ENCODE measurements around the gene AACS. TPM values are rescaled to one million over a fixed set of nuclear protein-coding genes. Genes with fewer than 3 reads are reported as not detected.

The AACS gene
- total RNA-seq, 1 experiment from 2014 or later = 54.0 TPM

DNA sequence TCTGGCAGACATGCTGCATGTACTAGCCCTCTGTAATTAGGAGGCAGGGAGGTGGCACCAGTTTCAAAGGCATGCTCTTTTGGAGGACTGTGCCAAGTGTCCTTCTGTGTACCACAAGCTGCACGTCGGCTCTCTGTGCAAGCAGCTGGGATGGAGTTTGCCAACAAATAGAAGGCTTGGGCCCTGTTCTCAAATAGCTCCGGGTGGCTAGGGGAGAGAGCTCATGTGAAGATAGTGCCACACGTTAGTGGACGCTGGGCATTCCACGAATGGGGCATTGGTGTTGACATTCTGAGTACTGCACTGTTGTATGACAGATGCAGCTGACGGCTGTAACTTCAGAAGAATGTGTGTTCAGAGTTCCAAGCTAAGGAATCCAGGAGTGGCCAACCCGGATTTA lies 4.4 kb downstream of the AACS start (continued):
- TF ChIP-seq, protein P1, sequence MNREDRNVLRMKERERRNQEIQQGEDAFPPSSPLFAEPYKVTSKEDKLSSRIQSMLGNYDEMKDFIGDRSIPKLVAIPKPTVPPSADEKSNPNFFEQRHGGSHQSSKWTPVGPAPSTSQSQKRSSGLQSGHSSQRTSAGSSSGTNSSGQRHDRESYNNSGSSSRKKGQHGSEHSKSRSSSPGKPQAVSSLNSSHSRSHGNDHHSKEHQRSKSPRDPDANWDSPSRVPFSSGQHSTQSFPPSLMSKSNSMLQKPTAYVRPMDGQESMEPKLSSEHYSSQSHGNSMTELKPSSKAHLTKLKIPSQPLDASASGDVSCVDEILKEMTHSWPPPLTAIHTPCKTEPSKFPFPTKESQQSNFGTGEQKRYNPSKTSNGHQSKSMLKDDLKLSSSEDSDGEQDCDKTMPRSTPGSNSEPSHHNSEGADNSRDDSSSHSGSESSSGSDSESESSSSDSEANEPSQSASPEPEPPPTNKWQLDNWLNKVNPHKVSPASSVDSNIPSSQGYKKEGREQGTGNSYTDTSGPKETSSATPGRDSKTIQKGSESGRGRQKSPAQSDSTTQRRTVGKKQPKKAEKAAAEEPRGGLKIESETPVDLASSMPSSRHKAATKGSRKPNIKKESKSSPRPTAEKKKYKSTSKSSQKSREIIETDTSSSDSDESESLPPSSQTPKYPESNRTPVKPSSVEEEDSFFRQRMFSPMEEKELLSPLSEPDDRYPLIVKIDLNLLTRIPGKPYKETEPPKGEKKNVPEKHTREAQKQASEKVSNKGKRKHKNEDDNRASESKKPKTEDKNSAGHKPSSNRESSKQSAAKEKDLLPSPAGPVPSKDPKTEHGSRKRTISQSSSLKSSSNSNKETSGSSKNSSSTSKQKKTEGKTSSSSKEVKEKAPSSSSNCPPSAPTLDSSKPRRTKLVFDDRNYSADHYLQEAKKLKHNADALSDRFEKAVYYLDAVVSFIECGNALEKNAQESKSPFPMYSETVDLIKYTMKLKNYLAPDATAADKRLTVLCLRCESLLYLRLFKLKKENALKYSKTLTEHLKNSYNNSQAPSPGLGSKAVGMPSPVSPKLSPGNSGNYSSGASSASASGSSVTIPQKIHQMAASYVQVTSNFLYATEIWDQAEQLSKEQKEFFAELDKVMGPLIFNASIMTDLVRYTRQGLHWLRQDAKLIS (CRISPR knock-in tag; IDR thresholded peaks at IDR 0.05; ENCODE audit: borderline replicate concordance) = no peak
- TF ChIP-seq FOXP1 (CRISPR knock-in tag; IDR thresholded peaks at IDR 0.05; ENCODE audit: borderline replicate concordance) = no peak

DNA sequence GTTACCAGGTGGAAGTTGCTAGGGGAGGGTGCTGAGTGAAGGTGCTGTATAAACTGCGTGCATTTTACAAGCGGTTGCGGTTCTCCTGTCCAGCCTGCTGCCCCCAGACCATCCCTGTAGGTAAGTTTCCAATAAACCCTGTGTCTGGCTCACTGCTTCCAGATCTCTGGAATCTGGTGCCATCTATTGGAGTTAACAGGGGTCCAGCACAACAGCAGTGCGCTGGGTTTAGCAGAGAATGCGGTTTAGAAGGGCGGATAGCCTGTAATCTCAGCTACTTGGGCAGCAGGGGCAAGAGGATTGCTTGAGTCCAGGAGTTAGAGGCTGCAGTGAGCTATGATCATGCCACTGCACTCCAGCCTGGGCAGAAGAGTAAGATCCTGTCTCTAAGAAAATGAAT lies 4.9 kb downstream of the AACS start:
- TF ChIP-seq MYBL2 (CRISPR knock-in tag; IDR thresholded peaks at IDR 0.05) (no peak), EMX1 (CRISPR knock-in tag; IDR thresholded peaks at IDR 0.05) (no peak), ESRRA (CRISPR knock-in tag; IDR thresholded peaks at IDR 0.05; ENCODE audit: borderline replicate concordance) (no peak), ZNF219 (CRISPR knock-in tag; IDR thresholded peaks at IDR 0.05; ENCODE audit: borderline replicate concordance) (no peak)
- TF ChIP-seq, protein P2, sequence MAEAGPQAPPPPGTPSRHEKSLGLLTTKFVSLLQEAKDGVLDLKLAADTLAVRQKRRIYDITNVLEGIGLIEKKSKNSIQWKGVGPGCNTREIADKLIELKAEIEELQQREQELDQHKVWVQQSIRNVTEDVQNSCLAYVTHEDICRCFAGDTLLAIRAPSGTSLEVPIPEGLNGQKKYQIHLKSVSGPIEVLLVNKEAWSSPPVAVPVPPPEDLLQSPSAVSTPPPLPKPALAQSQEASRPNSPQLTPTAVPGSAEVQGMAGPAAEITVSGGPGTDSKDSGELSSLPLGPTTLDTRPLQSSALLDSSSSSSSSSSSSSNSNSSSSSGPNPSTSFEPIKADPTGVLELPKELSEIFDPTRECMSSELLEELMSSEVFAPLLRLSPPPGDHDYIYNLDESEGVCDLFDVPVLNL (CRISPR knock-in tag; IDR thresholded peaks at IDR 0.05; ENCODE audit: borderline replicate concordance, low read depth) = no peak
- TF ChIP-seq, protein P3, sequence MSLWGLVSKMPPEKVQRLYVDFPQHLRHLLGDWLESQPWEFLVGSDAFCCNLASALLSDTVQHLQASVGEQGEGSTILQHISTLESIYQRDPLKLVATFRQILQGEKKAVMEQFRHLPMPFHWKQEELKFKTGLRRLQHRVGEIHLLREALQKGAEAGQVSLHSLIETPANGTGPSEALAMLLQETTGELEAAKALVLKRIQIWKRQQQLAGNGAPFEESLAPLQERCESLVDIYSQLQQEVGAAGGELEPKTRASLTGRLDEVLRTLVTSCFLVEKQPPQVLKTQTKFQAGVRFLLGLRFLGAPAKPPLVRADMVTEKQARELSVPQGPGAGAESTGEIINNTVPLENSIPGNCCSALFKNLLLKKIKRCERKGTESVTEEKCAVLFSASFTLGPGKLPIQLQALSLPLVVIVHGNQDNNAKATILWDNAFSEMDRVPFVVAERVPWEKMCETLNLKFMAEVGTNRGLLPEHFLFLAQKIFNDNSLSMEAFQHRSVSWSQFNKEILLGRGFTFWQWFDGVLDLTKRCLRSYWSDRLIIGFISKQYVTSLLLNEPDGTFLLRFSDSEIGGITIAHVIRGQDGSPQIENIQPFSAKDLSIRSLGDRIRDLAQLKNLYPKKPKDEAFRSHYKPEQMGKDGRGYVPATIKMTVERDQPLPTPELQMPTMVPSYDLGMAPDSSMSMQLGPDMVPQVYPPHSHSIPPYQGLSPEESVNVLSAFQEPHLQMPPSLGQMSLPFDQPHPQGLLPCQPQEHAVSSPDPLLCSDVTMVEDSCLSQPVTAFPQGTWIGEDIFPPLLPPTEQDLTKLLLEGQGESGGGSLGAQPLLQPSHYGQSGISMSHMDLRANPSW (CRISPR knock-in tag; conservative IDR thresholded peaks at IDR 0.05; ENCODE audit: low read depth) = no peak
- TF ChIP-seq, protein P4, sequence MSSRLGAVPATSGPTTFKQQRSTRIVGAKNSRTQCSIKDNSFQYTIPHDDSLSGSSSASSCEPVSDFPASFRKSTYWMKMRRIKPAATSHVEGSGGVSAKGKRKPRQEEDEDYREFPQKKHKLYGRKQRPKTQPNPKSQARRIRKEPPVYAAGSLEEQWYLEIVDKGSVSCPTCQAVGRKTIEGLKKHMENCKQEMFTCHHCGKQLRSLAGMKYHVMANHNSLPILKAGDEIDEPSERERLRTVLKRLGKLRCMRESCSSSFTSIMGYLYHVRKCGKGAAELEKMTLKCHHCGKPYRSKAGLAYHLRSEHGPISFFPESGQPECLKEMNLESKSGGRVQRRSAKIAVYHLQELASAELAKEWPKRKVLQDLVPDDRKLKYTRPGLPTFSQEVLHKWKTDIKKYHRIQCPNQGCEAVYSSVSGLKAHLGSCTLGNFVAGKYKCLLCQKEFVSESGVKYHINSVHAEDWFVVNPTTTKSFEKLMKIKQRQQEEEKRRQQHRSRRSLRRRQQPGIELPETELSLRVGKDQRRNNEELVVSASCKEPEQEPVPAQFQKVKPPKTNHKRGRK (CRISPR knock-in tag; IDR thresholded peaks at IDR 0.05; ENCODE audit: borderline replicate concordance) = no peak
- TF ChIP-seq, protein P5, sequence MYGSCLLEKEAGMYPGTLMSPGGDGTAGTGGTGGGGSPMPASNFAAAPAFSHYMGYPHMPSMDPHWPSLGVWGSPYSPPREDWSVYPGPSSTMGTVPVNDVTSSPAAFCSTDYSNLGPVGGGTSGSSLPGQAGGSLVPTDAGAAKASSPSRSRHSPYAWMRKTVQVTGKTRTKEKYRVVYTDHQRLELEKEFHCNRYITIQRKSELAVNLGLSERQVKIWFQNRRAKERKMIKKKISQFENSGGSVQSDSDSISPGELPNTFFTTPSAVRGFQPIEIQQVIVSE (CRISPR knock-in tag; IDR thresholded peaks at IDR 0.05; ENCODE audit: borderline replicate concordance) = no peak
- TF ChIP-seq, protein P1 (CRISPR knock-in tag; IDR thresholded peaks at IDR 0.05; ENCODE audit: borderline replicate concordance) = no peak
- ATAC-seq (no peak; the same call in 1 of the 2 replicates), DNase-seq (ENCODE audit: low spot score) (no peak)
- no peaks in the 10 kb centered on the region for H3K9me3 Mint-ChIP-seq
- no peak overlapping the region for H3K27ac Mint-ChIP-seq
- H3K36me3 Mint-ChIP-seq = peaks cover 24% of the 10 kb centered on the region
- POLR2A ChIA-PET = interaction anchor here (0.9 kb wide), 1 partner anchor 70 kb away, joined by 3 read pairs; no protein-coding TSS in a partner anchor
- H3K4me1 Mint-ChIP-seq = peaks cover 24% of the 10 kb centered on the region
- CTCF ChIA-PET = interaction anchor here (1.1 to 2.3 kb wide), 3 partner anchors 21 to 77 kb away, joined by 5 to 8 read pairs (median 5); partner anchors contain the start of gene BRI3BP
- no peaks in the 10 kb centered on the region for H3K27me3 Mint-ChIP-seq (ENCODE audit: low read depth)
- H3K4me3 Mint-ChIP-seq = no peak overlapping the region

All from WTC11 (cell line).